D721Med (cell line): ENCODE data around the gene PTGER1.

Experiments
- DNase-seq: peaks from one replicate; pipeline ENCODE4 v3.0.0; 2011; ENCODE audit warnings: low spot score; ENCODE audit not compliant: insufficient read length
- FAIRE-seq: peaks from 2 replicates; lab custom pipeline; 2011; peaks lifted over from hg19 to GRCh38; lab: Jason Lieb, UNC
- CTCF ChIP-seq: IDR thresholded peaks from 2 replicates; pipeline ENCODE4 v1.5.1; 2012; ENCODE audit warnings: mild to moderate bottlenecking, control low read depth; ENCODE audit not compliant: insufficient read depth; ENCODE audit errors: missing control alignments

The PTGER1 gene

GRCh38 chr19:14446336-14447036 is 28.7 kb downstream of the PTGER1 start:
- no peak for FAIRE-seq
- DNase-seq = no peak
- no peak for TF ChIP-seq CTCF

DNA sequence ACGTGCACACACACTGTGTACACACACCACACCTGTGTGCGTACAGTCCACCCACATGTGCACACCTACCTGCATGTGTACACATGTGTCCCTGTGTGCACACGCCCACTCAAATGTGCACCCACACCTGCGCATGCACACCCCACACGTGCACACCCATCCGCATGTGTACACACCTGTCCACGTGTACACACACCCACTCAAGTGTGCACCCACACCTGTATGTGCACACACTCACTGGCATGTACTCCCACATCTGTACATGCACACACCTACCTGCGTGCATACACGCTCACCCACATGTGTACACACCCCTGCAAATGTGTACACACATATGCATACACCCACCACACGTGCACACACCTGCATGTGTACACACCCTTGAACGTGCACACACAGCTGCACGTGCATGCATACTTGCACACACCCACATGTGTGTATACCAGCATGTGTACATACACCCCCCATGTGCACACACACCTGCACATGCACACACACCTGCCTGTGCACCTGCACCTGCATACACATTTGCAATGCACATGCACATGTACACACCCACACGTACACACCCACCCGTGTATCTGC is 31.4 kb downstream of the PTGER1 start:
- TF ChIP-seq CTCF = no peak
- DNase-seq (no peak), FAIRE-seq (no peak)

GRCh38 chr19:14442891-14443631 is 32.1 kb downstream of the PTGER1 start:
- no peak for DNase-seq
- FAIRE-seq = no peak
- TF ChIP-seq CTCF = no peak

GRCh38 chr19:14441041-14441938 is 33.9 kb downstream of the PTGER1 start:
- no peak for DNase-seq
- TF ChIP-seq CTCF = no peak
- no peak for FAIRE-seq

- no peak for TF ChIP-seq CTCF
- DNase-seq (no peak), FAIRE-seq (no peak)
These were observed 35.1 kb downstream of the PTGER1 start for GRCh38 chr19:14440049-14440448.

DNA sequence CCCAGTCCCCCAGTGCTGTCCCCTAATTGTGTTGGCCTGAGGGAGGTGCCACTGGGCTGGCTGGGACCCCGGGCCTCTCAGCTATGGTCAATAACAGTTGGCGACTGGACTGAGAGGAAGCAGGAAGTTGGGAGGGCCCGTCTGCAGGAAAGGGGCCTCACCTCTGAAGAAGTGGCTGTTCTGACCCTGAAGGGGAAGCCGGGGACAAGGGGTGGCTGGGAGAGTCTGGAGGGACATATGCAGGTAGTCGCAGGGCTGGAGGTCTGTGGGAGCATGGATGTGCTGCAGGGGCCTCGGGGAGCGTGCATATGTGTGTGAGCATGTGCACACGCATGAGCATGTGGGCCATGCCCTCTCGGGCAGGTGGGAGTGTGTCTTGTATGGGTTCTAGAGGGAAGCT is 36.1 kb downstream of the PTGER1 start:
- FAIRE-seq (no peak), DNase-seq (no peak)
- TF ChIP-seq CTCF = no peak
